Nucleus accumbens (tissue), 56 donors: Measurements from ENCODE around the gene ULK4.

Source experiments
- DNase-seq, 56 donors: peaks; one replicate each; lab custom pipeline; 2025; lab: John Stamatoyannopoulos, UW

Gene ULK4

GRCh38 chr3:41244620-41245336 lies 717.1 kb downstream of the ULK4 start:
- no peak for DNase-seq

GRCh38 chr3:41243183-41243582 lies 718.7 kb downstream of the ULK4 start:
- no peak for DNase-seq

- DNase-seq, result no peak
These were observed 719.9 kb downstream of the ULK4 start for GRCh38 chr3:41241800-41242571.

GRCh38 chr3:41241161-41241560 lies 720.7 kb downstream of the ULK4 start:
- DNase-seq, result no peak

GRCh38 chr3:41239587-41239986 lies 722.3 kb downstream of the ULK4 start:
- DNase-seq, result no peak

- no peak for DNase-seq
These were observed 724.0 kb downstream of the ULK4 start for GRCh38 chr3:41237907-41238306.

- no peak for DNase-seq
These were observed 725.7 kb downstream of the ULK4 start for GRCh38 chr3:41236228-41236627.

GRCh38 chr3:41234823-41235721 lies 726.8 kb downstream of the ULK4 start:
- DNase-seq, result no peak

GRCh38 chr3:41224120-41224806 lies 737.6 kb downstream of the ULK4 start:
- DNase-seq, result no peak

- DNase-seq, result no peak
These were observed 738.2 kb downstream of the ULK4 start for GRCh38 chr3:41223691-41224090.

GRCh38 chr3:41223078-41223477 lies 738.8 kb downstream of the ULK4 start:
- no peak for DNase-seq

- DNase-seq, result no peak
These were observed 739.4 kb downstream of the ULK4 start for GRCh38 chr3:41222501-41222900.

GRCh38 chr3:41222012-41222411 lies 739.9 kb downstream of the ULK4 start:
- DNase-seq, result no peak

- no peak for DNase-seq
These were observed 740.8 kb downstream of the ULK4 start for GRCh38 chr3:41220906-41221677.

- DNase-seq, result no peak
These were observed 742.5 kb downstream of the ULK4 start for GRCh38 chr3:41219424-41219823.

- no peak for DNase-seq
These were observed 744.9 kb downstream of the ULK4 start for GRCh38 chr3:41216993-41217392.

- no peak for DNase-seq
These were observed 745.5 kb downstream of the ULK4 start for GRCh38 chr3:41216422-41216821.

GRCh38 chr3:41213588-41213987 lies 748.3 kb downstream of the ULK4 start:
- DNase-seq, result no peak

- DNase-seq, result no peak
These were observed 749.8 kb downstream of the ULK4 start for GRCh38 chr3:41212088-41212487.

- no peak for DNase-seq
These were observed 750.9 kb downstream of the ULK4 start for GRCh38 chr3:41210966-41211365.
